Measurements from ENCODE around the gene SOHLH1.

SOHLH1 gene

GRCh38 chr9:135715056-135715595 lies 15.8 kb upstream of the SOHLH1 start:
- H3K4me3 ChIP-seq (ENCODE audit: low read length), result no peak overlapping the region
- H3K4me2 ChIP-seq (ENCODE audit: low read length), result no peak overlapping the region
- H3K27me3 ChIP-seq (ENCODE audit: control insufficient read depth, low read length), result peaks cover 3% of the 10 kb centered on the region; the same call in 1 of the 2 replicates
- H3K4me1 ChIP-seq (ENCODE audit: control insufficient read depth, low read length), result no peaks in the 10 kb centered on the region
- H3K79me2 ChIP-seq (ENCODE audit: control insufficient read depth, low read length), result no peaks in the 10 kb centered on the region
- TF ChIP-seq CTCF (IDR thresholded peaks at IDR 0.05; ENCODE audit: low read depth, low read length, poor library complexity, severe bottlenecking) (no peak), EZH2phosphoT487 (IDR thresholded peaks at IDR 0.05; ENCODE audit: borderline replicate concordance, low read length) (no peak)
- no peak overlapping the region for H3K27ac ChIP-seq (ENCODE audit: low read depth, low read length)
- H3F3A ChIP-seq (ENCODE audit: control insufficient read depth, insufficient read depth), result no peaks in the 10 kb centered on the region
- H3K9me3 ChIP-seq (ENCODE audit: control insufficient read depth, insufficient read depth, low read length), result no peaks in the 10 kb centered on the region
- H3K9me2 ChIP-seq (replicated peaks; ENCODE audit: control insufficient read depth, low read length), result no peaks in the 10 kb centered on the region
- H4K20me1 ChIP-seq (ENCODE audit: control insufficient read depth, insufficient read depth, low read depth, low read length), result no peaks in the 10 kb centered on the region
- no peaks in the 10 kb centered on the region for H3K36me3 ChIP-seq (ENCODE audit: control insufficient read depth, low read length)

GRCh38 chr9:135714242-135715055 lies 15.2 kb upstream of the SOHLH1 start:
- H3K36me3 ChIP-seq (ENCODE audit: control insufficient read depth, low read length), result no peaks in the 10 kb centered on the region
- no peaks in the 10 kb centered on the region for H3K9me3 ChIP-seq (ENCODE audit: control insufficient read depth, insufficient read depth, low read length)
- H3K27ac ChIP-seq (ENCODE audit: low read depth, low read length), result no peak overlapping the region
- no peaks in the 10 kb centered on the region for H3K9me2 ChIP-seq (replicated peaks; ENCODE audit: control insufficient read depth, low read length)
- H3K79me2 ChIP-seq (ENCODE audit: control insufficient read depth, low read length), result no peaks in the 10 kb centered on the region
- TF ChIP-seq EZH2phosphoT487 (IDR thresholded peaks at IDR 0.05; ENCODE audit: borderline replicate concordance, low read length), result no peak
- no peak for TF ChIP-seq CTCF (IDR thresholded peaks at IDR 0.05; ENCODE audit: low read depth, low read length, poor library complexity, severe bottlenecking)
- peaks cover 3% of the 10 kb centered on the region; the same call in 1 of the 2 replicates for H3K27me3 ChIP-seq (ENCODE audit: control insufficient read depth, low read length)
- H3F3A ChIP-seq (ENCODE audit: control insufficient read depth, insufficient read depth), result no peaks in the 10 kb centered on the region
- no peaks in the 10 kb centered on the region for H4K20me1 ChIP-seq (ENCODE audit: control insufficient read depth, insufficient read depth, low read depth, low read length)
- H3K4me3 ChIP-seq (ENCODE audit: low read length), result no peak overlapping the region
- no peaks in the 10 kb centered on the region for H3K4me1 ChIP-seq (ENCODE audit: control insufficient read depth, low read length)
- no peak overlapping the region for H3K4me2 ChIP-seq (ENCODE audit: low read length)

GRCh38 chr9:135712613-135713295 lies 13.5 kb upstream of the SOHLH1 start:
- H3K27me3 ChIP-seq (ENCODE audit: control insufficient read depth, low read length), result peaks cover 3% of the 10 kb centered on the region; the same call in 1 of the 2 replicates
- H3F3A ChIP-seq (ENCODE audit: control insufficient read depth, insufficient read depth), result no peaks in the 10 kb centered on the region
- H3K27ac ChIP-seq (ENCODE audit: low read depth, low read length), result no peak overlapping the region
- no peaks in the 10 kb centered on the region for H3K9me3 ChIP-seq (ENCODE audit: control insufficient read depth, insufficient read depth, low read length)
- TF ChIP-seq EZH2phosphoT487 (IDR thresholded peaks at IDR 0.05; ENCODE audit: borderline replicate concordance, low read length) (no peak), CTCF (IDR thresholded peaks at IDR 0.05; ENCODE audit: low read depth, low read length, poor library complexity, severe bottlenecking) (no peak)
- no peak overlapping the region for H3K4me2 ChIP-seq (ENCODE audit: low read length)
- H3K36me3 ChIP-seq (ENCODE audit: control insufficient read depth, low read length), result no peaks in the 10 kb centered on the region
- no peaks in the 10 kb centered on the region for H3K79me2 ChIP-seq (ENCODE audit: control insufficient read depth, low read length)
- no peaks in the 10 kb centered on the region for H3K4me1 ChIP-seq (ENCODE audit: control insufficient read depth, low read length)
- no peak overlapping the region for H3K4me3 ChIP-seq (ENCODE audit: low read length)
- H3K9me2 ChIP-seq (replicated peaks; ENCODE audit: control insufficient read depth, low read length), result no peaks in the 10 kb centered on the region
- no peaks in the 10 kb centered on the region for H4K20me1 ChIP-seq (ENCODE audit: control insufficient read depth, insufficient read depth, low read depth, low read length)

All from DOHH2 (cell line).